ENCODE measurements around the gene DHX35. TPM values are rescaled to one million over a fixed set of nuclear protein-coding genes. Genes with fewer than 3 reads are reported as not detected.

Gene DHX35
- total RNA-seq, 2 experiments from 2014 or later = 13.0 to 15.6 TPM

- POLR2A ChIA-PET = no interaction called here
- CTCF ChIA-PET (ENCODE audit: unreplicated experiment) = no interaction called here
- Histone ChIP-seq H3K4me3 (ENCODE audit: low read depth, low read length, poor library complexity, severe bottlenecking) (no peak overlapping the region), H3K9me3 (ENCODE audit: low read length) (no peaks in the 10 kb centered on the region), H3K27ac (ENCODE audit: low read depth, low read length, poor library complexity, severe bottlenecking) (no peak overlapping the region), H3K4me2 (ENCODE audit: low read length) (no peak overlapping the region), H4K20me1 (ENCODE audit: insufficient read depth, low read length) (no peaks in the 10 kb centered on the region), H3K9me2 (ENCODE audit: insufficient read depth, low read length) (no peaks in the 10 kb centered on the region), H3K36me3 (ENCODE audit: insufficient read depth, low read length) (no peaks in the 10 kb centered on the region), H2AFZ (ENCODE audit: low read length) (no peak overlapping the region), H3K4me1 (ENCODE audit: insufficient read depth, low read length, poor library complexity, severe bottlenecking) (no peaks in the 10 kb centered on the region), H3K79me2 (ENCODE audit: insufficient read depth, low read depth, low read length) (no peaks in the 10 kb centered on the region)
- BruUV-seq (replicated peaks) = no TSS peak
- TF ChIP-seq CTCF (conservative IDR thresholded peaks at IDR 0.05; ENCODE audit: low read length) (no peak), EZH2phosphoT487 (IDR thresholded peaks at IDR 0.05; ENCODE audit: borderline replicate concordance, low read depth, low read length) (no peak)
- intact Hi-C loops (cut with micrococcal nuclease; ENCODE audit: unreplicated experiment) = no loop called here
- no peak for DNase-seq (ENCODE audit: low spot score)
These were observed 114.8 kb downstream of the DHX35 start for GRCh38 chr20:39076958-39077357.

GRCh38 chr20:39080326-39080725 is 118.2 kb downstream of the DHX35 start:
- Histone ChIP-seq H4K20me1 (ENCODE audit: insufficient read depth, low read length) (no peaks in the 10 kb centered on the region), H3K4me1 (ENCODE audit: insufficient read depth, low read length, poor library complexity, severe bottlenecking) (no peaks in the 10 kb centered on the region), H3K9me2 (ENCODE audit: insufficient read depth, low read length) (no peaks in the 10 kb centered on the region), H3K27ac (ENCODE audit: low read depth, low read length, poor library complexity, severe bottlenecking) (no peak overlapping the region), H3K4me3 (ENCODE audit: low read depth, low read length, poor library complexity, severe bottlenecking) (no peak overlapping the region), H3K9me3 (ENCODE audit: low read length) (no peaks in the 10 kb centered on the region), H3K79me2 (ENCODE audit: insufficient read depth, low read depth, low read length) (no peaks in the 10 kb centered on the region), H3K36me3 (ENCODE audit: insufficient read depth, low read length) (no peaks in the 10 kb centered on the region), H2AFZ (ENCODE audit: low read length) (no peak overlapping the region), H3K4me2 (ENCODE audit: low read length) (no peak overlapping the region)
- BruUV-seq (replicated peaks) = no TSS peak
- intact Hi-C loops (cut with micrococcal nuclease; ENCODE audit: unreplicated experiment) = loop anchor here (2.0 kb wide), 1 partner anchor 434 kb away; no protein-coding TSS in a partner anchor
- ChIA-PET CTCF (ENCODE audit: unreplicated experiment) (interaction anchor here (1.5 kb wide), 1 partner anchor 31 kb away, joined by 12 read pairs; no protein-coding TSS in a partner anchor), POLR2A (interaction anchor here (0.6 to 2.4 kb wide), 2 partner anchors 31 to 203 kb away, joined by 3 to 11 read pairs; no protein-coding TSS in a partner anchor)
- no peak for TF ChIP-seq EZH2phosphoT487 (IDR thresholded peaks at IDR 0.05; ENCODE audit: borderline replicate concordance, low read depth, low read length)
- TF ChIP-seq CTCF (conservative IDR thresholded peaks at IDR 0.05; ENCODE audit: low read length) = no peak
- no peak for DNase-seq (ENCODE audit: low spot score)

- no peaks in the 10 kb centered on the region for H3K79me2 ChIP-seq (ENCODE audit: insufficient read depth, low read depth, low read length)
- H3K9me2 ChIP-seq (ENCODE audit: insufficient read depth, low read length) = no peaks in the 10 kb centered on the region
- H2AFZ ChIP-seq (ENCODE audit: low read length) = no peak overlapping the region
- TF ChIP-seq CTCF (conservative IDR thresholded peaks at IDR 0.05; ENCODE audit: low read length) (peak; percentile 90), EZH2phosphoT487 (IDR thresholded peaks at IDR 0.05; ENCODE audit: borderline replicate concordance, low read depth, low read length) (no peak)
- H3K9me3 ChIP-seq (ENCODE audit: low read length) = no peaks in the 10 kb centered on the region
- no peaks in the 10 kb centered on the region for H4K20me1 ChIP-seq (ENCODE audit: insufficient read depth, low read length)
- no peaks in the 10 kb centered on the region for H3K4me1 ChIP-seq (ENCODE audit: insufficient read depth, low read length, poor library complexity, severe bottlenecking)
- H3K4me3 ChIP-seq (ENCODE audit: low read depth, low read length, poor library complexity, severe bottlenecking) = no peak overlapping the region
- BruUV-seq (replicated peaks) = no TSS peak
- CTCF ChIA-PET (ENCODE audit: unreplicated experiment) = interaction anchor here (1.5 kb wide), 1 partner anchor 31 kb away, joined by 12 read pairs; no protein-coding TSS in a partner anchor
- H3K27ac ChIP-seq (ENCODE audit: low read depth, low read length, poor library complexity, severe bottlenecking) = no peak overlapping the region
- intact Hi-C loops (cut with micrococcal nuclease; ENCODE audit: unreplicated experiment) = loop anchor here (1.0 to 2.0 kb wide), 2 partner anchors 31 to 434 kb away; no protein-coding TSS in a partner anchor
- POLR2A ChIA-PET = interaction anchor here (2.4 kb wide), 1 partner anchor 32 kb away, joined by 11 read pairs; no protein-coding TSS in a partner anchor
- H3K36me3 ChIP-seq (ENCODE audit: insufficient read depth, low read length) = no peaks in the 10 kb centered on the region
- DNase-seq (ENCODE audit: low spot score) = peak; percentile 71
- no peak overlapping the region for H3K4me2 ChIP-seq (ENCODE audit: low read length)
These were observed 119.1 kb downstream of the DHX35 start for GRCh38 chr20:39081255-39081654.
